Measurements from ENCODE around the gene ZNF582.

The ZNF582 gene
- 2.5 to 4.6 reads per million in 2 donors for total RNA-seq

DNA sequence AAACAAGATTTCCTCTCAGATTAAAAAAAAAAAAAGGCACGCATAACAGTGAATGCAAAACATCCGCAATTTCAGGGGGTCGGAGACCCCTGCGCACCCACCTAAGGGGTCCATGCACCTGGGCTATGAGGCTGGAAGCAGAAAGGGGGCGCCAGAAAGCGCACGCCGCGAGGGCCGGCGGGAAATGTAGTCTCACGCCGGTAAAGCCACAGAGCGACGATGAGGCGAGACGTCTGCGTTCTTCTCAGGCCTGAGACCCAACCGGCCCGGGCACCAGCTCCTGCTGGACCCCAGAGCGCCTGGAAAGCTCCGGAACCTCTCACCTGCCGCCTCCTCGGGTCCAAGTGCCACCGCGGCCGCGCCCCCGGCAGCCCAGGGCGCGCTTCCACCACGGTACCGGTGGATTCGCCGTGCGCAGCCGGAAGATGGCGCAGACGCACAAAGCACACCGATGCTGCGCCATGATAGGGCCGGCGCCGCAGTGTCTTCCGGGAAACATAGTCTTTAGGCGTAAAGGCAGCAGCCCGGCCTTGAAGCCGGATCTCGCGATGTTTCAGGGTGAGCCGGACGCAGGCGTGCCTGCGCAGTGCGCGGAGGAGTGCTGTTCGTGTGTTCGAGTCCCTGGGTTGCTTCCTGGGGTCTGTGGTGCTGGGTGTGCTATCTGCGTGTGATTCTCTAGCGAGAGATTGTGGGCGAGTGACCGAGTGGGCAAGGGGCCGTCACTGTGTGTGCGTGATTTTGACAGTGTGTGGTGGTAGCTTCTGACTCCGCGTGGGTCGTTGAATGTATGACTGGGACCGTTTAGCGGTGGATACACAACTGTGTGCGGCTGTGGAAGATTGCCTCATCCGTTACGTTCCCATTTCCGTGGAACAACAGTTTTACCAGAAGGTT, at the start of gene ZNF582:
Gene ZNF582, minus strand, starts transcription at position 416 of the 894 bp plus-strand sequence. CDS start 1,782 bp downstream, outside the sequence.
- DNase-seq, result peak; percentile 71 to 98 (median 85)

DNA sequence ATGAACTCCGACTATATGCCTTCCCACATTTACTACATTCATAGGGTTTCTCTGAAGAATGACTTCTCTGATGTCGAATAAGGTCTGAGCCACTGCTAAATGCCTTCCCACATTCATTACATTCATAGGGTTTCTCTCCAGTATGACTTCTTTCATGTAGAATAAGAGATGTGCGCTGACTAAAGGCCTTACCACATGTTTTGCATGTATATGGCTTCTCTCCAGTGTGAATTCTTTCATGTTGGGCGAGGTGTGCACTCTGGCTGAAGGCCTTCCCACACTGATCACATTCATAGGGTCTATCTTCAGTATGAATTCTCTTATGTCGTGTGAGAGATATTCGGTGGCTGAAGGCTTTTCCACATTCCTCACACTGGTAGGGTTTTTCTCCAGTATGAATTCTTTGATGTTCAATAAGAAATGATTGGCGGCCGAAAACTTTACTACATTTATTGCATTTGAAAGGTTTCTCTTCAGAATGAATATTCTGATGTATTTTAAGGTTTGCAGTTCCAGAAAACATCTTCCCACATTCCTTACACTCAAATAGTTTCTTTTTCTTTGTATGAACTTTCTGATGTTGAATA, 48.0 kb upstream of the ZNF582 start:
- DNase-seq, result no peak

- no peak for DNase-seq
Observed at GRCh38 chr19:56423985-56424353, 30.6 kb upstream of the ZNF582 start.

DNA sequence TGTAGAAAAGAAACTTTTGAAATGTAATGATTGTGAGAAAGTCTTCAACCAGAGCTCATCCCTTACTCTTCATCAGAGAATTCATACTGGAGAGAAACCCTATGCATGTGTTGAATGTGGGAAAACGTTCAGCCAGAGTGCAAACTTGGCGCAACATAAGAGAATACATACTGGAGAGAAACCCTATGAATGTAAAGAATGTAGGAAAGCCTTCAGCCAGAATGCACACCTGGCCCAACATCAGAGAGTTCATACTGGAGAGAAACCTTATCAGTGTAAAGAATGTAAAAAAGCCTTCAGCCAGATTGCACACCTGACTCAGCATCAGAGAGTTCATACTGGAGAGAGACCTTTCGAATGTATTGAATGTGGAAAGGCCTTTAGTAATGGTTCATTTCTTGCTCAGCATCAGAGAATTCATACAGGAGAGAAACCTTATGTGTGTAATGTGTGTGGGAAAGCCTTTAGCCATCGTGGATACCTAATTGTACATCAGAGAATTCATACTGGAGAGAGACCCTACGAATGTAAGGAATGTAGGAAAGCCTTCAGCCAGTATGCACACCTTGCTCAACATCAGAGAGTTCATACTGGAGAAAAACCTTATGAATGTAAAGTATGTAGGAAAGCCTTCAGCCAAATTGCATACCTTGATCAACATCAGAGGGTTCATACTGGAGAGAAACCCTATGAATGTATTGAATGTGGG, 30.1 kb upstream of the ZNF582 start:
- DNase-seq, result no peak

DNA sequence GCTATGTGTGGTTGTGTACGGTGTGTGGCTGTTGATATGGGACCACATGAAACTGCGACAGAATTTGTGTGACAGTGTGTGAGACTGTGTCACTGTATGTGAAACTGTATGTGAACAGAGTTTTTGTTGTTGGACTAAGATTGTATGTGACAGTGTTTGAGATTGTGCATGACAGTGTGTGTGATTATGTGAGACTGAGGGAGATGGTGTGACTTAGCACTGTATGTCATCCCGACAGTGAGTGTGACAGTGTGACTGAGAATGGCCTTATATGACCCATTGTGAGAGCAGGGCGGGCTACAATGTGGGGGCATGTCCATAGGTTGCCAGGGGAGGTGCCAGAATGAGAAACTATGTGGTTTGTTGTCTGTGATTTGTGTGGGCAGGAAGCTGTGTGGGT, 11.7 kb upstream of the ZNF582 start:
- DNase-seq, result peak in 1 of 5 experiments; percentile 31

DNA sequence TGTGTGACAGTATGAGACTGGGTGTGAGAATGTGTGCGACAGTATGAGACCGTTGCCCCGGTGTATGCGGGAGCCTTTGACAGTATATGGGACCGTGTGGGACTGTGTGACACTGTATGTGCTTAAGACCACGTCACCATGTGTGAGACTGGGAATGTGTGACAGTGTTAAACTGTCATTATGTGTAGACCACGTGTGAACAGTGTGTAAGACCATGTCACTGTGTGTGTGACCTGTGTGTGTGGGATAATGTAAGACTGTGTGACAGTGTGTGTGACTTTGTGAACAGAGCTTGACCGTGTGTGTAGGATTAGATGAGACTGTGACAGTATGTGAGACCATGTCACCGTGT, 11.3 kb upstream of the ZNF582 start:
- peak in 1 of 5 experiments; percentile 30 for DNase-seq

DNA sequence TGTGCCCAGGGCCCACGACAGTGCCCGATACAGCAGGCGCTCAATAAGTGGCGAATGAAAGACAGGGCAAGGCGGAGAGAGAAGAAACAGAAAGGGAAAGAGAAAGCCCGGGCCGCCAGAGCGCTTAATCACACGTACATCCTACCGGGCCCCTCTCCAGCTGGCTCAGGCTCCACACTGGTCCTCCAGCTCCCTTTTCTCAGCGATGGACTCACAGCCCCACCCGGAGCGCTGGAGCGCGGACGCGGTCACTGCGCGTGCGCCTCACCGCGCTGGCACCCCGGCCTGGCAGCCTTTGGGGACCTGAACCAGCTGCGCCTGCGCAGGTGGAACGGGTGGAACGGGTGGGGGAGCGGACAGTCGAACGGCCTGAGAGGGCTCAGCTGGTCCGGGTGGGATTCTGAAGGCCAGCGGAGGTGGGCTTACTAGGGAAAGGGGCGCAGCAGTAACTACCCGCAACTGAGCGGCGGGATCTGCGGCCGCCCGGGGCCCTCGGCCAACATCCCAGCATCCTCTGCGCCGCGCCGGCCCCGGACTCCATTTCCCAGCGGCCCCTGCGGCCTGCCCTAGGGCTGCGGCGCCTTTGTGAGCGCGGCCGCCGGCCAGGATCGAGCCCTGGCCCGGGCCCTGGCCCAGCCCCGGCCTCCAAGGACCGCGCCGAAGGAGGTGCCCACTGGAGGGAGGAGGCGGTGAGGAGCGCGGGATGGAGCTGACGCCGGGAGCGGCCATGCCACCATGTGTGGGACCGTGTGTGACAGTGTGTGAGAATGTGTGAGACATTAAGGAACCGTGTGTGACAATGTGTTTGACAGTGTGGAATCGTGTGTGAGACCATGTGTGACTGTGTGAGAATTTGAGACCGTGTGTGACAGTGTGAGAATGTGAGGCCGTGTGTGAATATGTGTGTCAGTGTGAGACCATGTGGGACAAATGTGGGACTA, 10.7 kb upstream of the ZNF582 start, which contains the start of gene ZNF583:
Gene ZNF583, plus strand, starts transcription at position 569 of the 941 bp plus-strand sequence. CDS start 2,783 bp downstream, outside the sequence.
- DNase-seq, result peak; percentile 80 to 93 (median 86)

DNA sequence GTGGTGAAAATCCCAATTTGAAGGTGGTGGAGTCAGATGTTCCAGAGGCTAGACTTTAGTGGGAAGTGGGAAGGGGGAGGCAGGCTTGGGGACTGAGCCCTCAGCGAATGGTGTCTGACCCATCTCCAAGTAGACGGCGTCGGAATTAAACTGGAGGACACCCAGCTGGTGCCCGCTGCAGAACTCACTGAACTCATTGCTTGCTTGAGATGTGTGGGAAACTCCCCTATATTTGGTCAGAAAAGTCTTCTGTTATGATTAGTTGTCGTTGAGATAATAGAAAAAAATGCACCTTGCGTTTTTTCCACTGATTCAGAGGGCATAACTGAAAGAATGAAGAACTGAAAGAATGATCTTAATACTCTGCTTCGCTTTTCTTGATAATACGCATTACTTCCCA, 9.9 kb upstream of the ZNF582 start:
- peak in 1 of 5 experiments; percentile 21 for DNase-seq

GRCh38 chr19:56400485-56400884, 7.2 kb upstream of the ZNF582 start:
- DNase-seq, result no peak

- no peak for DNase-seq
Observed at GRCh38 chr19:56398809-56399208, 5.5 kb upstream of the ZNF582 start.

GRCh38 chr19:56383826-56384605, 9.3 kb downstream of the ZNF582 start:
- no peak for DNase-seq

- no peak for DNase-seq
Observed at GRCh38 chr19:56377105-56377924, 16.0 kb downstream of the ZNF582 start.

DNA sequence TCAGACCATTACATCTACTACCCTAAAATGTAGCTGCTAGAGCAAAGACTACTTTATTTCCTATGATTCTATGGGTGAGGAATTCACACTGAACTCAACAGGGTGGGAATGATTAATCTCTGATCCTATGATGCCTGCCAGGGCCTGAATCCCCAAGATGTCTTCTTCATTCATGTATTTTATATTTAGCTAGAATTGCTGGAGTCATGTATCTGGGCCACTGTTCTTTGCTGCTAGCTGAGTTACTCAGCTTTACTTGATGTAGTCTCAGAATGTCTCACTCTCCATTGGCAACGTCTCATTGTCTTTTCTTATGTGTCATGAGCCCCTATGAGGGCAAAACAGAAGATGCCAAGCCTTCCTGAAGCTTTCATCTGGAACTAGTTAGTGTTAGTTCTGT, 21.1 kb downstream of the ZNF582 start:
- DNase-seq, result no peak

- no peak for DNase-seq
Observed at GRCh38 chr19:56369886-56370676, 23.3 kb downstream of the ZNF582 start.

DNA sequence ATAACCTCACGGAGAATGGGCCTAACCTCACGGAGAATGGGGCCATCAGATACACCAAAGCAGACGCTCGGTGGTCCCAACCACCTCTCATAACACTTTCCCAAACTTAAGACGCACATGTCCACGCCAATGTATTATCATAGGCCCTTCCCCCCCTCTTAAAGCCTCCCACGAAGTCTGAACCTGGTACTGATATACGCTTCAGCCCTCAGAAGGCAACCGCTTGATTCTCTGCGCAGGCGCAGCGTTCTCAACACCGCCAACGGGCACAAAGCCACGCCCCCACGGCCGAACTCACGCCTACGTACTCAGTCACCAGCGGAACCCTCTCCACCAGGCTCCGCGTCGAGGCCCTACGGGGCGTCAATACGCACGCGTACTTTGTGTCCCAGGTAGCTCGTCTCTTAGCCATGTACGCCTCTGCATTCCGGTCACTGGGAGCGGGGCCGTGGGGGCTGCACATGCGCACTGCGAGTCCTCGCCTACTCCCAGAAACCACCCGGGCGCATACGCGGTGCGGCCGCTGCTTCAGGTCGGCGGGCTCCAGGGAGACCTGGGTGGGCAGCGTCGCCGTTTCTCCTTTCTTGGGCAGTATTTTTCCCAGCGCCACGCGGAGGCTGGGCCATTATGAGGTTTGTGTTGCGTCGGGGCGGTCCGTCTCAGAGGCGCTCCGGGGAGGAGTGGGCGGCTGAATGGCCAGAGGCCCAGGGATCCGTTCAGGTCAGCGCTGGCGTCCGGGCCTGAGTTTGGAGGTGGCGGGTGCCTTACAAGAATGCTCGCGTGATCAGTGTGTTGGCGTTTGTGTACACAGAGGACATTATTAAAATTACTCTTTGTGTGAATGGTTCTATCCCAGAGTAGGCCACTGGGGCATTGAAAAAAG, 25.3 kb downstream of the ZNF582 start:
- DNase-seq, result peak; percentile 28 to 88 (median 63)

- DNase-seq, result no peak
Observed at GRCh38 chr19:56360841-56361240, 32.5 kb downstream of the ZNF582 start.

GRCh38 chr19:56356944-56357343, 36.4 kb downstream of the ZNF582 start:
- DNase-seq, result no peak

DNA sequence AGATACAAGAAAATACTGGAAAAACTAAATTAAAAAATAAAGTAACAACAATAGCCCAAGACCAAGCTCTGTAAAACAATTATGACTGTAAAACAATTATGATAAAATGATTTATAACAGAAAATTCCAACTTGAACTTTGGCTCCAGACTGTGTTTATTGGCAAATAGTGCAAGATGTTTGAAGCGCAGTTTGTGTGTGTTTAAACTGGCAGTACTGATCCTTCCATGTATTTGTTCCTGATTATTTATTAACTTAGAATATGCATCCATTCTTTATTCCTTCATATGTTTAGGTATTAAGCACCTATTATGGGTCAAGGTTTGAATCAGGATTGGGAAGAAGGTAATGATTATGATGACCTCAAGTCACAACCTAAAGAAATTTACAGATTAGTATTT, 37.8 kb downstream of the ZNF582 start:
- no peak for DNase-seq

DNA sequence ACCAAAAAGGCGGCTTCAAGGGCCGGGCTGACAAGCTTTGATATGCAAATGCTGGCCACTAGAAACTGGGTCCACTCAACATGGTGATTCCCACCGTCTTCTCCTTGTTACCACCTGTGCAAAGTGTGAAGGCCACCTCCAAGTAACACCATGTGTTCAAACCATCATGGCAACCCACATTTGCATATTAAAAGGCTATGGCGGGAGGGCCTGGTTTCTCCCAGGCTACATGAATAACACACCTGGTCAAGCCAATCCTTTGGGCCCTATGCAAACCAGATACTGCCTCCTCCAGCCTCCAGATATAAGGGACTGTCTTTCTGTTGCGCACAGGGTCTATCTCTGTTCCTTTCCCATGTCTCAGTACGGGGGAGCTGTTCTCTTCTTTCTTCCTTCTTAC, 42.1 kb downstream of the ZNF582 start:
- no peak for DNase-seq

Data from T-helper 2 cell (primary cell).